Measurements from ENCODE around the gene ZNF335.

Gene ZNF335

DNA sequence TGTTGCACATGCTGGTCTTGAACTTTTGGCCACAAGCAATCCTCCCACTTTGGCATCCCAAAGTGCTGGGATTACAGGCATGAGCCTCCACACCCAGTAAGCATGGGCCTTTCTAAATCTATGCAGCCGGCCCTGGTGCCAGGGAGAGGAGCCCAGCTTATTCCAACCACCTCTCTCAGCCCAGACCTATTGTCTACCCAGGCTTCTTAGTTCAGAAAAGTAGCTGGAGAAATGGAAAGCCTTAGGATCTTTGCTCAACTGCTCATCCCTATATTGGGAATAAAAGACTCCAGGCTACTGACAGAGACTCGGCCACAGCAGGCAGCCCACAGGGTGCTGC, 45.3 kb downstream of the ZNF335 start:
- Histone ChIP-seq H3K4me3 (ENCODE audit: low read depth, low read length, poor library complexity, severe bottlenecking) (no peak overlapping the region), H3F3A (ENCODE audit: insufficient read depth, low read length) (no peaks in the 10 kb centered on the region), H3K36me3 (ENCODE audit: insufficient read depth, low read length) (no peaks in the 10 kb centered on the region), H3K4me2 (ENCODE audit: low read length) (no peak overlapping the region), H3K9ac (ENCODE audit: low read length) (no peak overlapping the region), H3K27me3 (ENCODE audit: insufficient read depth, low read length) (0 out of 2 replicates have a peak, but pooled peaks cover 3% of the 10 kb centered on the region), H2AFZ (ENCODE audit: low read length) (no peak overlapping the region), H3K9me2 (ENCODE audit: low read depth, low read length) (no peaks in the 10 kb centered on the region), H3K79me2 (ENCODE audit: insufficient read depth, low read length) (no peaks in the 10 kb centered on the region), H3K9me3 (ENCODE audit: low read length) (no peaks in the 10 kb centered on the region), H3K27ac (ENCODE audit: low read depth, low read length, poor library complexity, severe bottlenecking) (no peak overlapping the region), H4K20me1 (ENCODE audit: insufficient read depth, low read length) (no peaks in the 10 kb centered on the region), H3K4me1 (ENCODE audit: insufficient read depth, low read length, severe bottlenecking) (no peaks in the 10 kb centered on the region)
- TF ChIP-seq EZH2 (IDR thresholded peaks at IDR 0.05; ENCODE audit: borderline replicate concordance, low read length), result no peak
- TF ChIP-seq, protein P1, sequence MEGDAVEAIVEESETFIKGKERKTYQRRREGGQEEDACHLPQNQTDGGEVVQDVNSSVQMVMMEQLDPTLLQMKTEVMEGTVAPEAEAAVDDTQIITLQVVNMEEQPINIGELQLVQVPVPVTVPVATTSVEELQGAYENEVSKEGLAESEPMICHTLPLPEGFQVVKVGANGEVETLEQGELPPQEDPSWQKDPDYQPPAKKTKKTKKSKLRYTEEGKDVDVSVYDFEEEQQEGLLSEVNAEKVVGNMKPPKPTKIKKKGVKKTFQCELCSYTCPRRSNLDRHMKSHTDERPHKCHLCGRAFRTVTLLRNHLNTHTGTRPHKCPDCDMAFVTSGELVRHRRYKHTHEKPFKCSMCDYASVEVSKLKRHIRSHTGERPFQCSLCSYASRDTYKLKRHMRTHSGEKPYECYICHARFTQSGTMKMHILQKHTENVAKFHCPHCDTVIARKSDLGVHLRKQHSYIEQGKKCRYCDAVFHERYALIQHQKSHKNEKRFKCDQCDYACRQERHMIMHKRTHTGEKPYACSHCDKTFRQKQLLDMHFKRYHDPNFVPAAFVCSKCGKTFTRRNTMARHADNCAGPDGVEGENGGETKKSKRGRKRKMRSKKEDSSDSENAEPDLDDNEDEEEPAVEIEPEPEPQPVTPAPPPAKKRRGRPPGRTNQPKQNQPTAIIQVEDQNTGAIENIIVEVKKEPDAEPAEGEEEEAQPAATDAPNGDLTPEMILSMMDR (IDR thresholded peaks at IDR 0.05; ENCODE audit: low read length), result no peak

DNA sequence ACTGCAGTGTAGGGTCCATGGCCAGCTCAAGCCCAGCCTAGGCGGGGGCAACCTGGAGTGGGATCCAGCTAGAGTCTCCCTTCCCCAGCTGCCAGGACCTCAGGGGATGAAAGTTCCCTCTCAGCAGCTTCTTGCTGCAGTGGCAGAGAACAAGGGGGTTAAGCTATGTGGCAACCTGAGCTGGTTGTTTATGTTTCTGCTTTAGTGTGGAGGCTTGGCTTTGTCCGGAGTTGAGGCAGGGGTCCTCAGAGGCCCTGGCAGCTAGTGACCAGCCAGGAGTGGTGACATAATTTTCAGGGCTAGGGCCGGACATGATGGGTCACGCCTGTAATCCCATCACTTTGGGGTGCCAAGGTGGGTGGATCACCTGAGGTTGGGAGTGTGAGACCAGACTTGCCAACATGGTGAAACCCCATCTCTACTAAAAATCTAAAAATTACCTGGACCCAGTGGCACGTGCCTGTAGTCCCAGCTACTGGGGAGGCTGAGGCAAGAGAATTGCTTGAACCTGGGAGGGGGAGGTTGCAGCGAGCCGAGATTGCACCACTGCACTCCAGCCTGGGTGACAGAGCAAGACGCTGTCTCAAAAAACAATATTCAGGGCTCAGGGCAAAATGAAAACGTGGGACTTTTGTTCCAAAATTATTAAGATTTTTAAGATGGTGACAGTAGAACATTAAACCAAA, 46.0 kb downstream of the ZNF335 start:
- TF ChIP-seq, protein P1 (IDR thresholded peaks at IDR 0.05; ENCODE audit: low read length), result no peak
- no peak for TF ChIP-seq EZH2 (IDR thresholded peaks at IDR 0.05; ENCODE audit: borderline replicate concordance, low read length)
- Histone ChIP-seq H3K9ac (ENCODE audit: low read length) (no peak overlapping the region), H3K36me3 (ENCODE audit: insufficient read depth, low read length) (no peaks in the 10 kb centered on the region), H3K79me2 (ENCODE audit: insufficient read depth, low read length) (no peaks in the 10 kb centered on the region), H4K20me1 (ENCODE audit: insufficient read depth, low read length) (no peaks in the 10 kb centered on the region), H3K4me3 (ENCODE audit: low read depth, low read length, poor library complexity, severe bottlenecking) (no peak overlapping the region), H3K9me2 (ENCODE audit: low read depth, low read length) (no peaks in the 10 kb centered on the region), H3K4me1 (ENCODE audit: insufficient read depth, low read length, severe bottlenecking) (no peaks in the 10 kb centered on the region), H3K9me3 (ENCODE audit: low read length) (no peaks in the 10 kb centered on the region), H3K4me2 (ENCODE audit: low read length) (no peak overlapping the region), H3K27me3 (ENCODE audit: insufficient read depth, low read length) (0 out of 2 replicates have a peak, but pooled peaks cover 3% of the 10 kb centered on the region), H3K27ac (ENCODE audit: low read depth, low read length, poor library complexity, severe bottlenecking) (no peak overlapping the region), H3F3A (ENCODE audit: insufficient read depth, low read length) (no peaks in the 10 kb centered on the region), H2AFZ (ENCODE audit: low read length) (no peak overlapping the region)

DNA sequence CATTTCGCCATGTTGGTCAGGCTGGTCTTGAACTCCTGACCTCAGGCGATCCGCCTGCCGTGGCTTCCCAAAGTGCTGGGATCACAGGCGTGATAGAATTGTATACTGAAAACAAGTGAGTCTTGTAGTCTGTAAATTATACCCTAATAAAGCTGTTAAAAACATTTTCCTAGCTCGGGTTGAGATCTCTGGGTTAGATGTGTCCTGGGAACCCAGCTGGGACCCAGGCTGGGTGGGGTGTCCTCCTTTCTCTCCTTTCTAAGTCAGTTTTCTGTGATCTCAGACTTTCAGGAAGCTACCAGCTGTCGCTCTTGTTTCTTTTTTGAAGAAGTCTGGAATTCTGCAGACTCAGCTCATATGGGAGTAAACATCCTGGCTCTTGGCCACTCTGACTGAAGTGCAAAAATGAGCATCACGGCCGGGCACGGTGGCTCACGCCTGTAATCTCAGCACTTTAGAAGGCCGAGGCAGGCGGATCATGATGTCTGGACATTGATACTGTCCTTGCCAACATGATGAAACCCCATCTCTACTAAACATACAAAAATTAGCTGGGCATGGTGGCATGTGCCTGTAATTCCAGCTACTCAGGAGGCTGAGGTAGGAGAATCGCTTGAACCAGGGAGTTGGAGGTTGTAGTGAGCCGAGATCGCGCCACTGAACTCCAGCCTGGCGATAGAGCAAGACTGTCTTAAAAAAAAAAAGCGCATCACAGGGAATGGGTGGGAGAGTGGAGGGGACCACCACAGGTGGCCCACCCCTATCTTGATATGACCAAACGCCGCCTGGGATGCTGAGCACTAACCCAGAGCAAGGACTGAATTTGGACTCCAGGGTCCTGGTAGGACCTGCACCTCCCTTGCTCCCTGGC, 47.4 kb downstream of the ZNF335 start:
- Histone ChIP-seq H3K27me3 (ENCODE audit: insufficient read depth, low read length) (0 out of 2 replicates have a peak, but pooled peaks cover 3% of the 10 kb centered on the region), H3K27ac (ENCODE audit: low read depth, low read length, poor library complexity, severe bottlenecking) (no peak overlapping the region), H3K4me3 (ENCODE audit: low read depth, low read length, poor library complexity, severe bottlenecking) (no peak overlapping the region), H3K9ac (ENCODE audit: low read length) (no peak overlapping the region), H3K4me2 (ENCODE audit: low read length) (no peak overlapping the region), H3K36me3 (ENCODE audit: insufficient read depth, low read length) (no peaks in the 10 kb centered on the region), H3K9me2 (ENCODE audit: low read depth, low read length) (no peaks in the 10 kb centered on the region), H3K4me1 (ENCODE audit: insufficient read depth, low read length, severe bottlenecking) (no peaks in the 10 kb centered on the region), H2AFZ (ENCODE audit: low read length) (no peak overlapping the region), H4K20me1 (ENCODE audit: insufficient read depth, low read length) (no peaks in the 10 kb centered on the region), H3F3A (ENCODE audit: insufficient read depth, low read length) (no peaks in the 10 kb centered on the region), H3K9me3 (ENCODE audit: low read length) (no peaks in the 10 kb centered on the region), H3K79me2 (ENCODE audit: insufficient read depth, low read length) (no peaks in the 10 kb centered on the region)
- TF ChIP-seq EZH2 (IDR thresholded peaks at IDR 0.05; ENCODE audit: borderline replicate concordance, low read length), result no peak
- TF ChIP-seq, protein P1 (IDR thresholded peaks at IDR 0.05; ENCODE audit: low read length), result no peak

Measured in OCI-LY1 (cell line).